GM10266 (cell line): Measurements from ENCODE around the gene NT5C2.
"Not testable (repeated sequence)": the region's sequence is repeated elsewhere in the genome, so short reads cannot be mapped to it uniquely, and the experiment has no call there.

Experiments
- DNase-seq: peaks from one replicate; pipeline ENCODE4 v3.0.0; 2012; ENCODE audit errors: extremely low spot score
- CTCF ChIP-seq: IDR thresholded peaks from 2 replicates; pipeline ENCODE4 v1.5.1; 2012; ENCODE audit warnings: mild to moderate bottlenecking, low read depth; ENCODE audit not compliant: control insufficient read depth, insufficient read depth; ENCODE audit errors: missing control alignments

NT5C2 gene

GRCh38 chr10:103141950-103142349 is 51.1 kb downstream of the NT5C2 start:
- TF ChIP-seq CTCF: no peak
- DNase-seq: no peak

- no peak for TF ChIP-seq CTCF
- DNase-seq: no peak
Measured at GRCh38 chr10:103140469-103140868, 52.6 kb downstream of the NT5C2 start.

GRCh38 chr10:103139803-103140202 is 53.3 kb downstream of the NT5C2 start:
- no peak for DNase-seq
- TF ChIP-seq CTCF: no peak

GRCh38 chr10:103135168-103135567 is 57.9 kb downstream of the NT5C2 start:
- DNase-seq: not testable (repeated sequence)

- DNase-seq: no peak
Measured at GRCh38 chr10:103130910-103131309, 62.2 kb downstream of the NT5C2 start.

GRCh38 chr10:103130180-103130579 is 62.9 kb downstream of the NT5C2 start:
- not testable (repeated sequence) for DNase-seq

More at GRCh38 chr10:103130910-103131309, 62.2 kb downstream of the NT5C2 start:
- TF ChIP-seq CTCF: no peak

GRCh38 chr10:103127241-103127640 is 65.8 kb downstream of the NT5C2 start:
- no peak for TF ChIP-seq CTCF
- DNase-seq: no peak

- no peak for TF ChIP-seq CTCF
- peak; percentile 55 for DNase-seq
Measured at GRCh38 chr10:103125323-103126267, 67.5 kb downstream of the NT5C2 start.
